ENCODE measurements around the gene ABCA10. TPM values are rescaled to one million over a fixed set of nuclear protein-coding genes. Genes with fewer than 3 reads are reported as not detected.

The ABCA10 gene
- total and polyA plus RNA-seq, 2 donors (not counting 1 experiment from before 2014, with no cell fraction given) = 0.55 to 1.9 TPM

- no peak overlapping the region for H3K27ac Mint-ChIP-seq
- Histone ChIP-seq H2AFZ (ENCODE audit: insufficient read depth, low read depth, low read length, poor library complexity, severe bottlenecking) (no peak overlapping the region), H3K9ac (ENCODE audit: low read length) (no peak overlapping the region), H3K4me2 (replicated peaks; ENCODE audit: low read depth, low read length, poor library complexity, severe bottlenecking) (no peak overlapping the region), H3K4me1 (ENCODE audit: control insufficient read depth in 2 of 2, insufficient read depth in 2 of 2, low read length in 2 of 2) (peaks cover 4 to 8% of the 10 kb centered on the region in 2 donors), H3K79me2 (ENCODE audit: control insufficient read depth, insufficient read depth, low read length) (no peaks in the 10 kb centered on the region), H4K20me1 (ENCODE audit: control insufficient read depth, insufficient read depth, low read length, poor library complexity, severe bottlenecking) (no peaks in the 10 kb centered on the region), H3K27me3 (replicated peaks in 1 of 4; ENCODE audit: control extremely low read depth in 1 of 4, control insufficient read depth in 3 of 4, insufficient read depth in 4 of 4, low read length in 3 of 4) (no peaks in the 10 kb centered on the region), H3K36me3 (replicated peaks in 1 of 2; ENCODE audit: control extremely low read depth in 1 of 2, control insufficient read depth in 1 of 2, extremely low read depth in 1 of 2, insufficient read depth in 2 of 2, low read length in 1 of 2) (no peaks in the 10 kb centered on the region), H3K9me3 (ENCODE audit: control extremely low read depth in 1 of 3, control insufficient read depth in 2 of 3, insufficient read depth in 1 of 3, low read length in 2 of 3) (peaks cover 5 to 12% (median 5%) of the 10 kb centered on the region in 3 donors), H3K4me3 (ENCODE audit: control extremely low read depth in 1 of 5, extremely low read depth in 1 of 5, insufficient read depth in 1 of 5, low read depth in 2 of 5, low read length in 4 of 5) (no peak overlapping the region), H3K27ac (ENCODE audit: low read length in 2 of 2) (no peak overlapping the region)
- peaks cover 11% of the 10 kb centered on the region for H3K9me3 Mint-ChIP-seq (ENCODE audit: insufficient read depth)
- no peak for TF ChIP-seq EZH2 (IDR thresholded peaks at IDR 0.05; ENCODE audit: borderline replicate concordance, insufficient read depth, low read depth, low read length, poor library complexity, severe bottlenecking)
- TF ChIP-seq, protein P1, sequence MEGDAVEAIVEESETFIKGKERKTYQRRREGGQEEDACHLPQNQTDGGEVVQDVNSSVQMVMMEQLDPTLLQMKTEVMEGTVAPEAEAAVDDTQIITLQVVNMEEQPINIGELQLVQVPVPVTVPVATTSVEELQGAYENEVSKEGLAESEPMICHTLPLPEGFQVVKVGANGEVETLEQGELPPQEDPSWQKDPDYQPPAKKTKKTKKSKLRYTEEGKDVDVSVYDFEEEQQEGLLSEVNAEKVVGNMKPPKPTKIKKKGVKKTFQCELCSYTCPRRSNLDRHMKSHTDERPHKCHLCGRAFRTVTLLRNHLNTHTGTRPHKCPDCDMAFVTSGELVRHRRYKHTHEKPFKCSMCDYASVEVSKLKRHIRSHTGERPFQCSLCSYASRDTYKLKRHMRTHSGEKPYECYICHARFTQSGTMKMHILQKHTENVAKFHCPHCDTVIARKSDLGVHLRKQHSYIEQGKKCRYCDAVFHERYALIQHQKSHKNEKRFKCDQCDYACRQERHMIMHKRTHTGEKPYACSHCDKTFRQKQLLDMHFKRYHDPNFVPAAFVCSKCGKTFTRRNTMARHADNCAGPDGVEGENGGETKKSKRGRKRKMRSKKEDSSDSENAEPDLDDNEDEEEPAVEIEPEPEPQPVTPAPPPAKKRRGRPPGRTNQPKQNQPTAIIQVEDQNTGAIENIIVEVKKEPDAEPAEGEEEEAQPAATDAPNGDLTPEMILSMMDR (IDR thresholded peaks at IDR 0.05) = no peak
- CTCF ChIA-PET = interaction anchor here (2.3 kb wide), 1 partner anchor 454 kb away, joined by 8 read pairs; no protein-coding TSS in a partner anchor
- DNase-seq (no peak), ATAC-seq (ENCODE audit: low read depth) (no peak)
- POLR2A ChIA-PET = no interaction called here
- no peaks in the 10 kb centered on the region for H3K27me3 Mint-ChIP-seq
- WGBS (ENCODE audit: insufficient coverage) = no CpG with 5 or more reads among the region's 1 CpG
- no peak overlapping the region for H3K4me3 Mint-ChIP-seq
- peaks cover 12% of the 10 kb centered on the region for H3K4me1 Mint-ChIP-seq
- intact Hi-C loops (cut with micrococcal nuclease) = loop anchor here (10.0 kb wide), 1 partner anchor 257 kb away; no protein-coding TSS in a partner anchor
These were observed 2.9 kb upstream of the ABCA10 start for GRCh38 chr17:69231521-69231920.

GRCh38 chr17:69230939-69231338 is 2.3 kb upstream of the ABCA10 start:
- H3K4me1 ChIP-seq (ENCODE audit: control insufficient read depth in 2 of 2, insufficient read depth in 2 of 2, low read length in 2 of 2) = peaks cover 4 to 8% of the 10 kb centered on the region in 2 donors
- Mint-ChIP-seq H3K27me3 (no peaks in the 10 kb centered on the region), H3K9me3 (ENCODE audit: insufficient read depth) (peaks cover 11% of the 10 kb centered on the region), H3K27ac (no peak overlapping the region), H3K4me1 (peaks cover 12% of the 10 kb centered on the region), H3K4me3 (no peak overlapping the region)
- no peaks in the 10 kb centered on the region for H3K27me3 ChIP-seq (replicated peaks in 1 of 4; ENCODE audit: control extremely low read depth in 1 of 4, control insufficient read depth in 3 of 4, insufficient read depth in 4 of 4, low read length in 3 of 4)
- ChIA-PET POLR2A (no interaction called here), CTCF (interaction anchor here (1.1 to 2.3 kb wide), 2 partner anchors 453 to 459 kb away, joined by 5 to 8 read pairs; no protein-coding TSS in a partner anchor)
- intact Hi-C loops (cut with micrococcal nuclease) = loop anchor here (10.0 kb wide), 1 partner anchor 256 kb away; no protein-coding TSS in a partner anchor
- no peak overlapping the region for H3K27ac ChIP-seq (ENCODE audit: low read length in 2 of 2)
- H3K79me2 ChIP-seq (ENCODE audit: control insufficient read depth, insufficient read depth, low read length) = no peaks in the 10 kb centered on the region
- no peak overlapping the region for H3K4me3 ChIP-seq (ENCODE audit: control extremely low read depth in 1 of 5, extremely low read depth in 1 of 5, insufficient read depth in 1 of 5, low read depth in 2 of 5, low read length in 4 of 5)
- DNase-seq = no peak
- H4K20me1 ChIP-seq (ENCODE audit: control insufficient read depth, insufficient read depth, low read length, poor library complexity, severe bottlenecking) = no peaks in the 10 kb centered on the region
- ATAC-seq (ENCODE audit: low read depth) = no peak
- H3K9ac ChIP-seq (ENCODE audit: low read length) = no peak overlapping the region
- H3K4me2 ChIP-seq (replicated peaks; ENCODE audit: low read depth, low read length, poor library complexity, severe bottlenecking) = no peak overlapping the region
- TF ChIP-seq, protein P1 (IDR thresholded peaks at IDR 0.05) = no peak
- no peak for TF ChIP-seq EZH2 (IDR thresholded peaks at IDR 0.05; ENCODE audit: borderline replicate concordance, insufficient read depth, low read depth, low read length, poor library complexity, severe bottlenecking)
- 100% methylated on average over 2 of the region's 3 CpGs for WGBS (ENCODE audit: insufficient coverage)
- peaks cover 5 to 12% (median 5%) of the 10 kb centered on the region in 3 donors for H3K9me3 ChIP-seq (ENCODE audit: control extremely low read depth in 1 of 3, control insufficient read depth in 2 of 3, insufficient read depth in 1 of 3, low read length in 2 of 3)
- H3K36me3 ChIP-seq (replicated peaks in 1 of 2; ENCODE audit: control extremely low read depth in 1 of 2, control insufficient read depth in 1 of 2, extremely low read depth in 1 of 2, insufficient read depth in 2 of 2, low read length in 1 of 2) = no peaks in the 10 kb centered on the region
- no peak overlapping the region for H2AFZ ChIP-seq (ENCODE audit: insufficient read depth, low read depth, low read length, poor library complexity, severe bottlenecking)
